ENCODE results near the gene NBEA. TPM values are rescaled to one million over a fixed set of nuclear protein-coding genes. Genes with fewer than 3 reads are reported as not detected.
A peak's percentile ranks its signal among the peaks of the same experiment; 100 is the strongest.
"Not testable (repeated sequence)": the region's sequence is repeated elsewhere in the genome, so short reads cannot be mapped to it uniquely, and the experiment has no call there.

The NBEA gene
- 1 to 10 TPM; 7.2 to 8.0 TPM for total RNA-seq
- 1 to 10 TPM; 1.1 to 1.7 (median 1.3) TPM for polyA plus RNA-seq
- 5.1 to 41.8 (median 32.1) reads per million in 6 experiments for total RNA-seq

DNA sequence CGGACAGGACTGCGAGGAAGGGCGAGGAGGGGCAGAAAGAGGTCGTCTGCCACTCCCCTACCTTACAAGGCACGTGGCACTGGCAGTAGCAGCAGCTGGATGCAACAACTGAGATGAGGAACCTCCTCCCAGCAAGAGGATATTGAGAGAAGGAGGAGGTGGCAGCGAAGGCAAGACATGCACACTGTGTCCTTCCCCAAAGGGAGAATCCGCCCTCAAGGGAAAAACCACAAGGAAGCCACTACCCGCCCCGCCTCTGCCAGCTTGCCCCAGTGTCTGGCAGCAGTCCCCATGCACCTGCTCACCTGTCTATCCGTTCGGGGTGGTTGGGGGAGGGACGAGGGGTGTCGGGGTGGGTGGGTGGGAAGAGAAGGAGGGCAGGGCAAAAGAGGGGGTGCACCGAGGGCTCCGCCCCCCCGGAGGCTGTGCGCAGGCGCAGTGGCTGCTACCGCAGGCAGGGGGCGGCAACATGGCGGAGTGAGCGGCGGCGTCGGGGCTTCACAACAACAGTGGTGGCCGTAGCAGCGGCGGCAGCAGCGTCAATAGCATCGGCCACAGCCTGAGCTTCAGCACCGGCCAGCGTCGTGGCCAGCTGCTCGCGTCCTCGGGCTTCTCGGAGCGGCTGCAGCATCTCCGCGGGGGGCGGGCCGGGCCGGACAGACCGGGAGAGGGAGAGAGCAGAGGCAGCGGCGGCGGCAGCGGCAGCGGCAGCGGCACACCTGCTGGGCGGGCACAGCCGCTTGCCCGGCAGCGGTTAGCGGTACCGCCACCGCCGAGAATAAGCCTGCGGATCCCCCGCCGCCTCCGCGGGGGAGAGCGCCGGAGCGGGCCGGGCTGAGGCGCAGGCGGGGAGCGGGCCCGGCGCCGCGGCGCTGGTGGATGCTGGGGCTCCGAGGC, at the start of gene NBEA:
TSS of gene NBEA (plus strand) at position 436 of the 897 bp plus-strand sequence. CDS start 551 bp downstream, outside the sequence.
- Mint-ChIP-seq H3K4me1 (peaks cover 16 to 30% (median 24%) of the 10 kb centered on the region in 4 donors), H3K9me3 (peaks cover 0 to 2% (median 0%) of the 10 kb centered on the region in 9 donors), H3K4me3 (peak within 1 kb of the TSS; percentile 84 to 98 (median 88)), H3K27me3 (peaks cover 5 to 33% (median 27%) of the 10 kb centered on the region in 5 donors), H3K36me3 (no peaks in the 10 kb centered on the region), H3K27ac (peak within 1 kb of the TSS in 9 of 10 donors; percentile 17 to 94 (median 87))
- POLR2A ChIA-PET: interaction anchor here (1.4 kb wide), 1 partner anchor 1124 kb away, joined by 5 read pairs; the partner anchor contains the start of gene RFC3
- DNase-seq (peak; percentile 77 to 91 (median 86)), ATAC-seq (peak; percentile 69 to 71)

DNA sequence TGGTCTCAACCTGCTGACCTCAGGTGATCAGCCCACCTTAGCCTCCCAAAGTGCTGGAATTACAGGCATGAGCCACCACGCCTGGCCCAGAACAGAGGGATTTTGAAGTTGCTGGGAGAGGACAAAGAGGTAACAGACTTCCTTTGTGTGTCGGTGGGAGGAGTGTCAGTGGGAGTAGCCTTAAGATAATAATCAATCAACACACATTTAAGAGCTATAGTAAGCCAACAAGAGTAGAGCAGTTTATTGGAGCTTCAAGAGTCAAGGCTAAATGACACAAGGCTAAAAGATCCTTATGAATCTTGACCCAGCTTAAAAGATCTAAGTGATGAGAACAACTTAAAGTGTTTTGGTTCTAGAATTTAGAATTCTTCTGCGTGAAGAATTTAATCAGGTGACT, 47.3 kb upstream of the NBEA start:
- H3K27ac Mint-ChIP-seq: peak overlapping the region in 3 of 10 donors; percentile 12 to 45 (median 29)
- POLR2A ChIA-PET: no interaction called here
- peaks cover 0 to 31% (median 1%) of the 10 kb centered on the region in 5 donors for H3K27me3 Mint-ChIP-seq
- peaks cover 0 to 2% (median 0%) of the 10 kb centered on the region in 9 donors for H3K9me3 Mint-ChIP-seq
- no peaks in the 10 kb centered on the region for H3K36me3 Mint-ChIP-seq
- no peak for ATAC-seq
- H3K4me3 Mint-ChIP-seq: no peak overlapping the region
- no peak for DNase-seq
- H3K4me1 Mint-ChIP-seq: no peaks in the 10 kb centered on the region

GRCh38 chr13:34897220-34897619, 44.9 kb upstream of the NBEA start:
- Mint-ChIP-seq H3K4me1 (no peaks in the 10 kb centered on the region), H3K4me3 (no peak overlapping the region), H3K27me3 (peaks cover 0 to 39% (median 7%) of the 10 kb centered on the region in 5 donors), H3K27ac (no peak overlapping the region), H3K9me3 (peaks cover 0 to 2% (median 0%) of the 10 kb centered on the region in 9 donors), H3K36me3 (no peaks in the 10 kb centered on the region)
- POLR2A ChIA-PET: no interaction called here
- ATAC-seq (no peak), DNase-seq (no peak)

GRCh38 chr13:34899888-34900287, 42.2 kb upstream of the NBEA start:
- DNase-seq: no peak
- no peak overlapping the region for H3K4me3 Mint-ChIP-seq

DNA sequence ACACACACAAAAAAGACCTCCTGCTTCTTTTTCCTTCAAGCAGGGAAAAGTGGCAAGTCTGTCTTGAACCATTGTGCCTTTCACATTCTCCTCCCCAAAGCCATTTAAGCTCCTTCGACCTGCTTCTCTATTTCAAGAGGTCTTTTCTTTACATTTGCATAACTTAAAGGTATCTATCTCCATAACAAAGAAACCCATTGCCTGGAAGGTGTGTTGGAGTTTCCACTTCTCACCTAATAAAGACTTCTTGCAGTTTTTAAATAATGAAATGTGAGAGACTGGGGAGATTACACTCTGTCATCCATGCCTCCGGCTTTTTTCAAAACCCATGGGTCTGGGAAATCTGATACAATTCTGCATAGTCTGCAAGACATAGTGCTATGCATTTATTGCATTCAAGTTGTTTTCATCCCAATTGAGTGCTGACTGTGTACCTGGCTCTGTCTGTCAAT, 41.8 kb upstream of the NBEA start:
- Mint-ChIP-seq H3K4me3 (no peak overlapping the region), H3K36me3 (no peaks in the 10 kb centered on the region), H3K27me3 (peaks cover 1 to 39% (median 14%) of the 10 kb centered on the region in 5 donors), H3K27ac (no peak overlapping the region), H3K4me1 (no peaks in the 10 kb centered on the region), H3K9me3 (peaks cover 0 to 2% (median 0%) of the 10 kb centered on the region in 9 donors)
- no peak for ATAC-seq
- no peak for DNase-seq
- POLR2A ChIA-PET: no interaction called here

More at GRCh38 chr13:34899888-34900287, 42.2 kb upstream of the NBEA start:
- H3K36me3 Mint-ChIP-seq: no peaks in the 10 kb centered on the region
- POLR2A ChIA-PET: no interaction called here
- peaks cover 0 to 2% (median 0%) of the 10 kb centered on the region in 9 donors for H3K9me3 Mint-ChIP-seq
- peaks cover 1 to 39% (median 14%) of the 10 kb centered on the region in 5 donors for H3K27me3 Mint-ChIP-seq
- ATAC-seq: no peak
- H3K4me1 Mint-ChIP-seq: no peaks in the 10 kb centered on the region
- H3K27ac Mint-ChIP-seq: no peak overlapping the region

GRCh38 chr13:34901572-34901971, 40.5 kb upstream of the NBEA start:
- Mint-ChIP-seq H3K27me3 (peaks cover 0 to 39% (median 14%) of the 10 kb centered on the region in 5 donors), H3K27ac (no peak overlapping the region), H3K36me3 (no peaks in the 10 kb centered on the region), H3K4me3 (no peak overlapping the region), H3K4me1 (no peaks in the 10 kb centered on the region), H3K9me3 (peaks cover 0 to 2% (median 0%) of the 10 kb centered on the region in 9 donors)
- POLR2A ChIA-PET: no interaction called here
- ATAC-seq: no peak
- no peak for DNase-seq

GRCh38 chr13:34911159-34911558, 30.9 kb upstream of the NBEA start:
- peaks cover 10 to 67% (median 31%) of the 10 kb centered on the region in 5 donors for H3K27me3 Mint-ChIP-seq
- DNase-seq (no peak), ATAC-seq (no peak)
- POLR2A ChIA-PET: no interaction called here
- H3K9me3 Mint-ChIP-seq: peaks cover 0 to 10% (median 0%) of the 10 kb centered on the region in 9 donors
- no peaks in the 10 kb centered on the region for H3K36me3 Mint-ChIP-seq
- no peaks in the 10 kb centered on the region for H3K4me1 Mint-ChIP-seq
- H3K27ac Mint-ChIP-seq: no peak overlapping the region
- no peak overlapping the region for H3K4me3 Mint-ChIP-seq

DNA sequence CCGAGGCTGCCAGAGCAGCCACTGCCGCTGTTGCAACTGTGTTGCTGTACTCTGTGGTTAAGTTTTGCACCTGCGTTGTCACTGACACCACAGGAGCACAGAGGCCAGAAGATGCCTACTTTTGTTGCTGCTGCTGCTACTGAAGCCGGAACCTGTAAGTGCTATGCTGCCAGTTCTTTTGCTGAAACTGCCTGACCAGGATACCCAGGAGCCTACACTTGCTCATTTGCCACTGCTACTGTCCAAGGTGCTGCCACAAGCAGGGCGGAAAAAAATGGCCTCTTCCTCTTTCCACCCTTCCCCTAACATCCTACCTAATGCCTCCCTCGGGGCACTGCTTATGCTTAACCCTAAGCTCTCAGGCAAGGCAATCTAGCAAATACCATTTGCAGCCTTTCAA, 29.0 kb upstream of the NBEA start:
- H3K36me3 Mint-ChIP-seq: no peaks in the 10 kb centered on the region
- POLR2A ChIA-PET: no interaction called here
- H3K4me3 Mint-ChIP-seq: no peak overlapping the region
- no peak for ATAC-seq
- no peaks in the 10 kb centered on the region for H3K4me1 Mint-ChIP-seq
- peaks cover 0 to 8% (median 0%) of the 10 kb centered on the region in 9 donors for H3K9me3 Mint-ChIP-seq
- no peak for DNase-seq
- H3K27ac Mint-ChIP-seq: no peak overlapping the region
- H3K27me3 Mint-ChIP-seq: peaks cover 8 to 70% (median 33%) of the 10 kb centered on the region in 5 donors

- H3K4me1 Mint-ChIP-seq: no peaks in the 10 kb centered on the region
- POLR2A ChIA-PET: no interaction called here
- no peak overlapping the region for H3K4me3 Mint-ChIP-seq
- H3K36me3 Mint-ChIP-seq: no peaks in the 10 kb centered on the region
- ATAC-seq (no peak), DNase-seq (no peak)
- H3K9me3 Mint-ChIP-seq: peaks cover 0 to 4% (median 0%) of the 10 kb centered on the region in 9 donors
- H3K27me3 Mint-ChIP-seq: peaks cover 7 to 57% (median 25%) of the 10 kb centered on the region in 5 donors
- H3K27ac Mint-ChIP-seq: no peak overlapping the region
These were observed 27.7 kb upstream of the NBEA start for GRCh38 chr13:34914416-34914815.

GRCh38 chr13:34926508-34926907, 15.6 kb upstream of the NBEA start:
- peak in 1 of 10 donors; percentile 6 for DNase-seq

DNA sequence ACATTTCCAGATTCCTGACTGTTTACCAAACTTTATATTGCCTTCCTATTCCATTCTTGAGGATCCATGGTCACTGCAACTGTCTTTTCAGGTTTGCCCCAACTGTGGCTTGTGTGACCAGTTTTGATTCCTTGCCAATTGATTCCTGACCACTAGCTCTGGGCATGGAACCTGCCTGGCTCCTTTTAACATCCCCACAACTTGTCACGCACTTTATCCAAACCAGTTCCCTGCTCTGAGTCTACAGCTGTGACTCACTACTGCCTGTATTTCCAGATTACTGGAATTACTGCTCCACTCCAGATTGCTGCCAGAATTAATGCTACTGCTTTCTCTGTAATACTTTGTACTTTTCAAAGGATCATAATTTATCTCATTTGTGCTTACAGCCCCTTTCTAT, 13.4 kb upstream of the NBEA start:
- POLR2A ChIA-PET, H3K4me1 Mint-ChIP-seq, H3K36me3 Mint-ChIP-seq, H3K4me3 Mint-ChIP-seq, DNase-seq, ATAC-seq, H3K9me3 Mint-ChIP-seq, H3K27ac Mint-ChIP-seq: not testable (repeated sequence)
- peaks cover 22 to 64% (median 23%) of the 10 kb centered on the region in 5 donors for H3K27me3 Mint-ChIP-seq

More at GRCh38 chr13:34926508-34926907, 15.6 kb upstream of the NBEA start:
- no peak overlapping the region for H3K4me3 Mint-ChIP-seq
- peaks cover 14 to 65% (median 15%) of the 10 kb centered on the region in 5 donors for H3K27me3 Mint-ChIP-seq
- no peak overlapping the region for H3K27ac Mint-ChIP-seq
- no peaks in the 10 kb centered on the region for H3K36me3 Mint-ChIP-seq
- ATAC-seq: no peak
- peaks cover 0 to 1% (median 0%) of the 10 kb centered on the region in 4 donors for H3K4me1 Mint-ChIP-seq
- H3K9me3 Mint-ChIP-seq: peaks cover 0 to 4% (median 0%) of the 10 kb centered on the region in 9 donors
- POLR2A ChIA-PET: no interaction called here

DNA sequence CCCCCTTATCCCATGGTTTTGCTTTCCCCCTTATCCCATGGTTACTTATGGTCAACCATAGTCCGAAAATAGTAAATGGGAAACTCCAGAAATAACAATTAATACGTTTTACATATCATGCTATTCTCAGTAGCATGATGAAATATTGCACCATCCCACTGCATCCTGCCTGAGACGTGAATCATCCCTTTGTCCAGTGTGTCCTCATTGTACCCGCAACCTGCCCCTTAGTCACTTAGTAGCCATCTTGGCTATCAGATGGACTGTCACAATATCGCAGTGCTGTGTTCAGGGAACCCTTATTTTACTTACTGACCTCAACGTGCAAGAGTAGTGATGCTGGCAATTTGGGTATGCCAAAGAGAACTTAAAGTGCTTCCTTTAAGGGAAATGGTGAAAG, 10.5 kb upstream of the NBEA start:
- no peak overlapping the region for H3K27ac Mint-ChIP-seq
- no peak for ATAC-seq
- DNase-seq: no peak
- H3K9me3 Mint-ChIP-seq: peaks cover 0 to 5% (median 0%) of the 10 kb centered on the region in 9 donors
- no peaks in the 10 kb centered on the region for H3K4me1 Mint-ChIP-seq
- H3K27me3 Mint-ChIP-seq: peaks cover 28 to 73% (median 33%) of the 10 kb centered on the region in 5 donors
- POLR2A ChIA-PET: no interaction called here
- no peaks in the 10 kb centered on the region for H3K36me3 Mint-ChIP-seq
- no peak overlapping the region for H3K4me3 Mint-ChIP-seq

DNA sequence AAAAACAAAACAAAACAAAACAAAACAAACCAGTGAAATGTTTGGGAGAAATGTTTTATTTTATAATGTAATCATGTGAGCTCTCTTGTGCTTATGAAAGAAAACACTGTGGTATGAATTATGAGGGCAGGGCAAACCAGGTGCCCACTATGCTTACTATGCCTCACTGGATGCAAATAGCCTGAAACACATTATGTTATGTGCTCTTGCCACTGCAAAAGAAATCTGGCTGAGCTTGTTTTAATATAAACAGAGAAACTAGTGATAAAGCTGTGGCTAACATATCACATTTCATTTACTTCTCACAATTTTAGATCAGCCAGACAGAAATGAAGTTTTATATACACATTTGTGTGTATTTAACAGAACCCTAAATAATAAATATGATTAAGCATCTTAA, 8.7 kb upstream of the NBEA start:
- H3K9me3 Mint-ChIP-seq: peaks cover 0 to 5% (median 0%) of the 10 kb centered on the region in 9 donors
- no peak overlapping the region for H3K27ac Mint-ChIP-seq
- no peaks in the 10 kb centered on the region for H3K36me3 Mint-ChIP-seq
- POLR2A ChIA-PET: no interaction called here
- peaks cover 28 to 83% (median 35%) of the 10 kb centered on the region in 5 donors for H3K27me3 Mint-ChIP-seq
- DNase-seq: no peak
- ATAC-seq: no peak
- no peaks in the 10 kb centered on the region for H3K4me1 Mint-ChIP-seq
- no peak overlapping the region for H3K4me3 Mint-ChIP-seq
